Bone marrow (tissue), 2 donors: ENCODE data around the gene RRP7A.
"Not testable (repeated sequence)": the region's sequence is repeated elsewhere in the genome, so short reads cannot be mapped to it uniquely, and the experiment has no call there.

ENCODE experiments used
- DNase-seq, 2 donors: peaks; one replicate each; lab custom pipeline; 2025; lab: John Stamatoyannopoulos, UW

Gene RRP7A

GRCh38 chr22:42535082-42535731 is 15.6 kb upstream of the RRP7A start:
- not testable (repeated sequence) for DNase-seq

DNA sequence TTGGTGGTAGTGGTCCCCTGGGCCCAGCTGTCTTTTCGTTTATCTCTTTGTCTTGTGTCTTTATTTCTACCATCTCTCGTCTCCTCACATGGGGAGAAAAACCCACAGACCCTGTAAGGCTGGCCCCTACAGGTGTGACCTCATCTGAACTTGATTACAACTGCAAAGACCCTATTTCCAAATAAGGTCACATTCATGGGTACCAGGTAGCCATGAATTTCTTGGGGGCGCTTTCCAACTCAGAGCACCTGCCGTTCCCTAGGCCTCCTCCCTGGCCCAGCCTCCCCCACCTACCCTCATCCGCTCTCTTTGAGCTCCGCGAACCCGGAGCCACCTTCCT is 14.0 kb upstream of the RRP7A start:
- no peak for DNase-seq

- not testable (repeated sequence) for DNase-seq
These were observed 11.9 kb upstream of the RRP7A start for GRCh38 chr22:42531401-42532084.

- not testable (repeated sequence) for DNase-seq
These were observed 9.8 kb upstream of the RRP7A start for GRCh38 chr22:42529435-42529834.

DNA sequence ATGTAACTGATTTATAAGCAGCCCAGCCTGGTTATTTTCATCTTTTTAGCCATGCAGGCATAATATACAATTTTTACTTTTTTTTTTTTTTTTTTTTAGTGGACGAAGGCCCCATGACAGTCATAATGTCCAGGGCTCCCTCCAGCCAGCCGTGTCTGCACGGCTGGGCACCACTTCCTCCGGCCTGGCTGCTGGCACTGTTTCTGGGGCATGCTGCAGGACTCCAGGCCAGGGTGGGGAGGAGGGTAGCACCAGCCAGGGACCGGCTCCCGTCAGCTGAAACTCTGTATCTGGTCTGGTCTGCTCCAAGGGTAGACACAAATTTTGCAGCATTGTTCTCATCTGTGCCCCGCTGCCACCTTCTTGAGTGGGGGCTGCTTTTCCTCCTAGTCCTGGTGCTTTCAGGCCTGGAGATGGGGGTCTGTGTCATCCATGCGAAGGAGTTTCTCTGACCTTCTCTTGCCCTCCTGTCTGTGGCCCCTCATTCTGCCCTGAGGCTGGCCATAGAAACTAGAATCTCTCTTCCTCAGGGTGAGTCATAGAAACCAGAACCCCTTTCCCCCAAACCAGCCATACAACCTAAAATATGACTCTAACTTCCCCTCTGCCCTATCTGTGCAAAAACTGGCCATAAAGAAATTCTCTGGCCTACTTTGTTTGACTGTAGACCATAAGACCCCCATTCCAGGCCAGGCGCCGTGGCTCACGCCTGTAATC is 9.2 kb upstream of the RRP7A start:
- DNase-seq, result peak in 1 of 2 donors; percentile 6

DNA sequence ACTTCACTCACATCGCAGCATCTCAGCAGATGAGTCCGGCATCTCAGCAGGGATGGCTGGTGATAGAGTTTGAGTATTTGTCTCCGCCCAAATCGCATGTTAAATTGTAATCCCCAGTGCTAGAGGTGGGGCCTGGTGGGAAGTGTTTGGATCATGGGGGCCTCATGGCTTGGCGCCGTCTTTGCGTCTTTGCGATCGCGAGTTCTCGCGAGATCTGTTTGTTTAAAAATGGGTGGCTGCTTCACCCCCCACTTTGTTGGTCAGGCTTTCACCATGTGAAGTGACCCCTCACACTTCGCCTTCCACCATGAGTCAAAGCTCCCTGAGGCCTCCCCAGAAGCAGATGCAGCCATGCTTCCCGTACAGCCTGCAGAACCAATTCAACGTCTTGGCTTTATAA is 3.0 kb upstream of the RRP7A start:
- DNase-seq, result no peak

DNA sequence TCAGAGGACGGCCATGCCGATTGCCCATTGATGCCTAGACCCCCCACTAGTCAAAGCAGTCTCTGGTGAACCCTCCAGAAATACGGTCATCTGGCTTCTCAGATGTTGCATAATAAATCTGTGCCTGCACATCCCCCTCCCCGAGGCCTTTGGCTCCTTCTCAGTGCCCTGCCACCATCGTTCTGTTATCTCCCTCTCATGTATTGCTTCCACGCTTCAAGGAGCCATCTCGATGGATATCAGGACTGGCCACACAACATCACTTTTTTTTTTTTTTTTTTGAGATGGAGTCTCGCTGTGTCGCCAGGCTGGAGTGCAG is 1.6 kb upstream of the RRP7A start:
- no peak for DNase-seq

- DNase-seq, result not testable (repeated sequence)
These were observed 715 bp downstream of the RRP7A start for GRCh38 chr22:42518638-42519524.

- DNase-seq, result not testable (repeated sequence)
These were observed 2.5 kb downstream of the RRP7A start for GRCh38 chr22:42517103-42517502.

GRCh38 chr22:42515896-42516295 is 3.7 kb downstream of the RRP7A start:
- DNase-seq, result no peak

DNA sequence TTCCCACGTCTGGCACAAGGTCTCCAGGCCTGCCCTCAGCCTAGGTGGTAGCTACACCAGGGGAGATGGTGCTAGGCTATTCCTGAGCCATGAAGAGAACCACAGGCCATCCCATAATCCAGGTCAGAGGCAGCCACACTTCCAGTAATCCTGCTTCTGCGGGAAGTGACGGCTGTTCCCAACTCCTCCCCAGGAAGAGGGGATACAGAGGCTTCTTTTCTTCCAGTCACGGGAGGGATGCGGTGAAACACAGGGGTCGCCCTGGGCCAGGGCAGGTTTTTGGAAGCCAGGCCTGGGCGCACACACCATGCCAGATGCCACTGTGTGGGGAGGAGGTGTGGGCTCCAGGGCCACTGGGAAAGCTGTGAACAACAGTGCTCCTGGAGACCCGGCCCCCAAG is 4.3 kb downstream of the RRP7A start:
- not testable (repeated sequence) for DNase-seq

- DNase-seq, result not testable (repeated sequence)
These were observed 5.3 kb downstream of the RRP7A start for GRCh38 chr22:42514331-42514730.

DNA sequence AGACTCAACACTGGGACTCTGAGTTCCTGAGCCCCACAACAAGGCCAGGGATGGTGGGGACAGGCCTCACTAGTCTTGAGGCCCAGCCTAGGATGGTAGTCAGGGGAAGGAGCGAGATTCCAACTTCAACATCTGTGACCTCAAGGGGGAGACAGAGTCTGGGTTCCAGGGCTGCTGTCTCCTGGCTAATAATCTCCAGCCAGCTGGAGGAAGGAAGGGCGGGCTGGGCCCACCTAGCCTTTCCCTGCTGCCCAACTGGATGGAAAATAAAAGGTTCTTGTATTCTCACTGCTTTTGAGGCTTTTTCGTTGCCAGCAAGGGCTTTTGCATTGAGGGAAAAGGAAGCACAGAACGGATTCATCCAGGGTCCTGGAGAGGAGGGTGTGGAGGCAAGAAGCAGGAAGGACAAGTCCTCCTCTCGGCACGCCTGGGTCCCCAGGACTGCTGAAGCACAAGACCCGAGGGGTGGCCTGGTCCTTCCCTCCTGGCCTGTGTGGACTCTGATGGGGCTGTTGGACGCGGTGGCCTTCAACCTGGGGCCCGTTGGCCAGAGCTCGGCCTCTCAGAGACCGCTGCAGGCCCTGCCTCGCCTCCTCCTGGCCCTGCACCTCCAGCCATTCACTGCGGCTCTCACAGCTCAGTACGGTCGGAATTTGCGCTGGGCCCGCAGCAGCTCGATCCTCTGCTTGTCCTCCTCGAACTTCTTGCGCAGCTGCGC is 7.2 kb downstream of the RRP7A start:
- not testable (repeated sequence) for DNase-seq

DNA sequence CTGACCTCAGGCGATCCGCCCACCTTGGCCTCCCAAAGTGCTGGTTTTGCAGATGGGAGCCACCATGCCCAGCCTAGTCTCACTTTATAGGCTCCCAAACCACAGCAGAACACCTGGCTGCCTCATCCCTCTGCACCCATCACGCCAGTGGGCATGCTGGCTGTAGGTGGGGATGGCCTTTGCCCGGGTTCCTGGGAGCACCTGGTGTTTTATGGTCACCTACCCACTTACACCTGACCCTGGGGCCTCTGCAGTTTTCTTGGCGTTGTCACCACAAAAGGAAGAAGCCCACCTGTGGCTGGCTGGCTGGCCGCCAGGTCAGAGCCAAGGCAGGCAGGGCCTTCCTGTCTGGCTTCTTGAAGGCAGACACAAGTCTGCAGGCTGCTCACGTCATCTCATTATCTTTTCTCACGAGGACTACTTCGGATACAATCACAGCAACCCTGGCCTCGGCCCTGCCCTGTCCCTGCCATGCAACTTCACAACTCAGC is 8.2 kb downstream of the RRP7A start:
- DNase-seq, result no peak

DNA sequence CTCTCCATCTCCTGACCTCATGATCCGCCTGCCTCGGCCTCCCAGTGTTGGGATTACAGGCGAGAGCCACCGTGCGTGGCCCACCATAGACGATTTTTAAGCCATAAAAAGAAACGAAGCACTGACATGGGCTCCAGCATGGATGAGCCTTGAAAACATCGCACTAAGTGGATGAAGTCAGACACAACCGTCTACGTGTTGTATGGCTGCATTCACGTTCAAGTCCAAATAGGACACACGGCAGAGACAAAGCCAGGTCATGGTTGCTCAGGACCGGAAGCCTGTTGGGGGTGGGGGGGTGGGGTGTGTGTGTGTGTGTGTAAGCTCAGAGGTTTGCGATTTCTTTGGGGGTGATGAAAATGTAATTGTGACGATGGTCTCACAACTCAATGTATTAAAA is 10.0 kb downstream of the RRP7A start:
- DNase-seq, result no peak

DNA sequence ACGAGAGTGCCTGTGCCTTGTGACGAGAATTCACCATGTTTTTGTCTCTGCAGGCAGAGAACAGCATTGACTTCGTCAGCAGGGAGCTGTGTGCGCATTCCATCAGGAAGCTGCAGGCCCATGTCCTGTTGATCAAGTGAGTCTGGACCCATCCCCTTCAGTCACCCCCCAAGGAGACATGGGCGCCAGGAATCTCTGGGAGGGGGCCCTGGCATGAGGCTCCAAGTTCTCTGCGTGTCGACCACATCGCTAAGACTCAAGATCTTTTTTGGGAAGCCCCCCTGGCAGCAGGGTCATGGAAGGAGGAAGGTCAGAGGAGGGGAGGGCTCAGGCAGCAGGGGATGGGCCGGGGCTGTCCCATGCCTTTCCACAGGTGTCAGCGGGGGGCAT is 10.6 kb downstream of the RRP7A start:
- not testable (repeated sequence) for DNase-seq

DNA sequence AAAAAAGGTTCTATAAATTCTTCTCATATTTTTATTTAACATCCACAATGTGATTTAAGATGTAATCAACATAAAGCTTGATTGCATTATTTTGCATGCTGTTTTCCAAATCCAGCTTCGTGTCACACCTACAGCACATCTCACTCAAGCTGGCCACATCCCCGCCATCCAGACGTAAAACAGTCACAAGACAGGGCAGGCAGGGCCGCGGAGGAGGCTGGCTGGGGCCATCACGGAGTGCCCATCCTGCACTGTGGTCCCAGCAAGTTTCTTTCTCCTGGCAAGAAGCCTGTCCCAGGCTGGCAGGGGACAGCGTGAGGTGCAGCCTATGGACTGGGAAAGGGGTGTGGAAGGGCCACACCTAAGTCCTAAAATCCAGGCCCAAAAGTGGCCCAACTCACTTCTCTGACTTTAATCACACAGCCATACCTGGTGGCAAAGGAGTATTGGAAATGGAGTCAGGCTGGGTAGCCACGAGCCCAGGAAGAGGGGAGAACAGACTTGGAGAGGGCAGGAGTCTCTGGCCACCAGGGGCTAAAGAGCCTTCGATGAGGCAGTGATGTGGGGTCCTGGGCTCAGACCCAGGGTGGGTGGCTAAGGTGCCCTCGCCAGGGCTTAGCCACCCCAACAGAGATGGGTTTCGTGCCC is 11.1 kb downstream of the RRP7A start:
- DNase-seq, result not testable (repeated sequence)

GRCh38 chr22:42500836-42501179 is 18.8 kb downstream of the RRP7A start:
- no peak for DNase-seq

DNA sequence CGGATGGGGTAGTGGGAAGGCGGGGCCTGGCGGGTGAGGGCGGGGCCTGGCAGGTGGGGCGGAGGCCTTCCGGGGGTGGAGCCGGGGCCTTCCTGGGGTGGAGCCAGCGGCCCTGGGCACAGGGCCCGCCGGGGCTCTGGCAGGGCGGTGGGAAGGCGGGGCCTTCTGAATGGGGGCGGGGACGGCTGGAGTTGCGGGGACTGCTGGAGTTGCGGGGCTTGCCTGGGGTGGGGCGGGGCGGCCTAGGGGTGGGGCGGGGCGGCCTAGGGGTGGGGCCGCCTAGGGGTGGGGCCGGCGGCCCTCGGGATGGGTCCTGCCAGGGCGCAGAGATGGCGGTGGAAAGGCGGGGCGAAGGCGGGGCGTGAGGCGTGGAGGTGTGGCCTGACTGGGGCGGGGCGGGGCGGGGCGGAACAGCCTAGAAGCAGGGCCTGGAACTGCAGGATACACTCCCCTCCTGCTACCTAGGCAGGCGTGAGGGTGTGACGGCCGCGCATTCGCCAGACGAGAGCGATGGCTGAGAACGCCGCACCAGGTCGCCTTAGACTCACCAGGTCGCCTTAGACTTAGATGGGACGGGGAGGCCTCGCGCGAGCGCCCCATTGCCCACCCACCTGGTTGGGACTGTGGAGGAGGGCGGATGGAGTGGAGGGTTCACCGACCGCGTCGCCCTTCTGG is 19.3 kb downstream of the RRP7A start:
- peak; percentile 70 to 73 for DNase-seq

DNA sequence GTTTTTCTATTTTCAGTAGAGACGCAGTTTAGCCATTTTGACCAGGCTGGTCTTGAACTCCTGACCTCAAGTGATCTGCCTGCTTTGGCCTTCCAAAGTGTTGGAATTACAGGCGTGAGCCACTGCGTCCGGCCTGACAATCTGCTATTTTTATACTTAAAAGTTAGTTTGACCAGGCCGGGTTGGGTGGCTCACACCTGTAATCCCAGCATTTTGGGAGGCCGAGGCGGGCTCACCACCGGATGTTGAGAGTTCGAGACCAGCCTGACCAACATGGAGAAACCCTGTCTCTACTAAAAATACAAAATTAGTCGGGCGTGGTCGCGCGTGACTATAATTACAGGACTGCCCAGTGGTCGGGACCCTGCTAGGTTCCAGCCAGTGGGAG is 19.8 kb downstream of the RRP7A start:
- not testable (repeated sequence) for DNase-seq
